ENCODE measurements around the gene KRT84.
"Not testable (repeated sequence)": the region's sequence is repeated elsewhere in the genome, so short reads cannot be mapped to it uniquely, and the experiment has no call there.

KRT84 gene

DNA sequence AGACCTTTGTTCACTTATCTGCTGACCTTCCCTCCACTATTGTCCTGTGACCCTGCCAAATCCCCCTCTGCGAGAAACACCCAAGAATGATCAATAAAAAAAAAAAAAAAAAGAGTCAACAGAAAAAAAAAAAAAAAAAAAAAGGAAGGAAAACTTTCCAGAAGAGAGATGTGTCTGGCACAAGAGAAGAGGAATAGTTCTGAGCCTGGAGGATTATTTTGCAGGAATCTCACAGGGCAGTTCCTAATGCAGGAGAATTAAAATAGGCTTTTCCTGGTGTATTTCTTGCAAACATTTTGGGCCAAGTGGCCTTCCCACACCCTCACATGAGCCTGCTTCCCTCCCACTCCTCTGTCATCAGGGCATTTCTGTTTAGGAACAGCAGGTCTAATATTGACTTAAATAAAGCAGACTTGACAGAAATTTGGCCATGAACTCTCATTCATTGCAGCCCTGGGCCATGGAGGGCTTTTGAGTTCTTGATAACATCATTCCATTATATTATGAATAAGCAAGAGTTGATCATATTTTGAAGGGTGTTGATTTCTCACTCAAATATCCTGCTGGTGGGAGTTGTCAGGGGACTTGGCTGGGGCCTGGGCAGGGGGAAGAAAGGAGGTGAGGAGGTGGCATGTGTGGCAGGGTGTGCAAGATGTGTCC lies 25.3 kb upstream of the KRT84 start:
- not testable (repeated sequence) for DNase-seq

- DNase-seq = no peak
Measured at GRCh38 chr12:52407918-52408317, 22.5 kb upstream of the KRT84 start.

- no peak for DNase-seq
Measured at GRCh38 chr12:52405922-52406385, 20.5 kb upstream of the KRT84 start, which contains the start of gene KRT82. KRT82 (minus strand) TSS chr12:52406335; CDS start chr12:52406277, 58 bp downstream.

GRCh38 chr12:52404951-52405350 lies 19.5 kb upstream of the KRT84 start:
- no peak for DNase-seq

- DNase-seq = no peak
Measured at GRCh38 chr12:52403561-52403960, 18.1 kb upstream of the KRT84 start.

DNA sequence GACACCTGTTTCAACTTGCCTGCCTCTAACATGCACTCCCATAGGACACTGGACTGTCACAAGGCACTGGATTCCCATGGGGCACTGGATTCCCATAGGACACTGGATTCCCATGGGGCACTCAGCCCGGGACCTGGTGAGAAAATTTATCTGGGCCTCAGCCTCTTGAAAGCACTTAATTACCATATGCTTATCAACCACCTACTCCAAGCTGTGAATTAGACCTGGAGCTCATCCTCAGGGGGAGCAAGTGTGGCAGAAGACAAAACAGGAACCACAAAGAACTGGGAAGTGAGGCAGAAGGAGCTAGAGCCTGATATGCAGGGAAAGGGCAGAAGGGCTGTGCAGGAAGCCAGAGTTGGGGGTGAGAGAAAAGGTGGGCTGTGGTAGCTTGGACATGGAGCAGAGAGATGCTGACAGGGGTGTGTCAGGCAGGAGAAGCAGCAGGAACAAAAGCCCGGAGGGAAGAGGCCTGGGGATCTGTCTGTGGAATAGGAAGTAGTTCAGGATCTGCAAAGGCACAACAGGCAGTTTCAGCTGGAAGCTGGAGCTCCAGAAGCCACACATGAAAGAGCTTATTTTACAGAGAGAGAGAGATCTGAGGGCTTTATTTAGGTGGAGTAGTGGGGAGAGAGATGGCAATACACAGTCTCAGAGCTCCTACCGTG lies 17.6 kb upstream of the KRT84 start:
- DNase-seq = no peak

DNA sequence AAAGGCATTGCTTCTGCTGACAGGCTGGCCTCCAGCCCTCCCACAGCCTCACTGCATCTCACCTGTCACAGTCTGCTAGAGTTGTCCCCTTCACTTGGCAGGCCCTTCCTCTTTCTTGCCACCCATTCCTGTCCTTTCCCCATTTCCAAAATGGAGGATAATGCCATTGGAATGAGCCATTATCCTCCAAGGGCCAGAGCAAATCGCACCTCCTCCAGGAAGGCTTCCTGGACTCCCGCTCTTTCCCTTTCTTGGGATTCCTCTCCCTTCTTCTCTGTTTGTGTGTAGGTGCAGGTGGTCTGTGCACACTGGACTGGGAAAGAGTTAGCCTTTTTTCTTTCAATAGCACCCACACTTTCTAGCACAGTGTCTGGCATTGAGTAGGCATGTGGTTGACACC lies 16.9 kb upstream of the KRT84 start:
- no peak for DNase-seq

DNA sequence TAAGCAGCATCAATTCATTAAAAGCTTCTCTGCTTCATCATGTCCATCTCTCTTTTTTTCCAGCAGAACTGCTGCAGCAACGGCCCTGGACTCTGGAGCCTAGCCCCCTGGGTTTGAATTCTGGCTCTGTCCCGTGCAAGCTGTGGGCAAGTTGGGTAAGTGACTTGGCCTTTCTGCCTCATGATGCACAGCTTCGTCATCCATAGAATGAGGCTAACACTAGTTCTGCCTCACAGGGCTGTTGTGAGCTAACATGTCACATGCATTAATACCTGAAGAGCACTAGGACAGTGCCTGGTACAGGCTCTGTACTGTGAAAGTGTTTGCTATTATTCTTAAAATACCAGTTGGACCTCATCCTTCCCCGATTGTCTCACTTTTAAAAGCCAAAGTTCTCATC lies 16.5 kb upstream of the KRT84 start:
- DNase-seq = no peak

DNA sequence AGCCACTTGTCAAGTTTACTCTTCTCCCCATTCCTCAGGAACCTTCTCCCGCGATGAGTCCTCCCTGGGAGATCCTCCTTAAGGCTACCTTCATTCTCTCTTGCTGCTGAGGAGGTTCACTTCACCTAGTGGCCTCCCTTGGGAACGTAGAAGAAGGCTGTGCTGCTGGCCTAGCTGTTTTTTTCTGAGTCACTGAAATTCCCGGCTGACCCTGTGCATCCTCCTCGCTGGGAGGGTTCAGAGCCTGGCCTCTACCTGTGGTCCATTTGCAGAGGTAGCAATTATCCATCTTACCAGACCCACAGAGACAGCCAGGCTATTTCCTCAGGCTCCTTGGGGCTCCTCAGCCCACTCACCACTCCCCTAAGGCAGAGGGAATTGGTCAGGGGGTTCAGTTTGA lies 16.1 kb upstream of the KRT84 start:
- DNase-seq = no peak

GRCh38 chr12:52400906-52401305 lies 15.5 kb upstream of the KRT84 start:
- DNase-seq = no peak

DNA sequence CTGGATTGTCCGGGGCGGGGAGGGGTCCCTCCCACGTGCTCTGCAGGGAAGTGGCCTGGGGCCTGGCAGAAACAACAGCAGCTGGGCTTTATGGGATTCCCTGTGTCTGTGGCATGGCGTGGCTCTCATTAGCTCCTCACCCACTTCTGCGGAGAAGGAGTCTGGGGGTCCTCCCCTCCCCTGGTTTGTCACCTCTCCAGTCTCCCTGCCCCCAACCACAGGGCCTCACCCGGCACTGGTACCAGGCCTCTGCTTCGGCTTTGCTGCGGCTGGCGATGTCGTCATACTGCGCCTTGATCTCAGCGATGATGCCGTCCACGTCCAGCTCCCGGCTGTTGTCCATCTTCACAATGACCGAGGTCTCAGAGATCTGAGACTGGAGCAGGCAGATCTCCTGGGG lies 14.3 kb upstream of the KRT84 start:
- DNase-seq = no peak

DNA sequence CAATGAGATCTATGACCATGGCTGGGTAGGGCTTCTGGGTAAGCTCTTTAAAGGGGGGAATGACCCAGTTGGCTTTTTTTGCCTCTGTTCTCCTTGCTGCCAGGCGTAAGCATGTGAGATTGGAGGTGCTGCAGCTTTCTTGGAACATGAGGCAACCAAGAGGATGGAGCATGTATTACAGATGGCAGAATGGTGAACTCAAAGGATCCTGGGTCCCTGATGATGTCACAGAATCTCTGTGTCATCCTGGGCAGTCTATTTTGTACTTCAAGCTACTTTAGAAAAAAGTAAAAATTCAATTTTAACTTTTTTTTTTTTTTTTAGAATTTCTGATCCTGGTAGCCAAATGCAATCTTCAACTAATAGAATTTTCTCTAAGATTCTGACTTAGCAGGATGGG lies 12.7 kb upstream of the KRT84 start:
- DNase-seq = no peak

DNA sequence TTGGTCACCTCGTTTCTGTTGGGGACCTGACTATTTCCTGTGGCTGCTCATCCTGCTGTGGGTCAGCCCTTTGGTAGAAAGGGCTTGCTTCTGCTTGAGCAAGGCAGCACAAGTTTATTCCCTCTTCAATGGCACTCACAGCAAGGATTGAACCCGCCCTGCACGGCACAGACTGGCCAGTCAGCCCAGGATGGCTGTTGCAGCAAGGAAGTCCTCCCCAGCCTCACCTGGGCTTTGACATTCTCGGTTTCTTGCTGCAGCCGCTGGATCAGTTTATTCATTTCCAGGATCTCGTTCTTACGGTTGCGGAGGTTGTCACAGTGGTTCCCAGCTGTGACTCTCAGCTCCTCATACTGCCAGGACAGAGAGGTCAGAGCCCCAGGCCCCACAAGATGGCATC lies 11.2 kb upstream of the KRT84 start:
- no peak for DNase-seq

DNA sequence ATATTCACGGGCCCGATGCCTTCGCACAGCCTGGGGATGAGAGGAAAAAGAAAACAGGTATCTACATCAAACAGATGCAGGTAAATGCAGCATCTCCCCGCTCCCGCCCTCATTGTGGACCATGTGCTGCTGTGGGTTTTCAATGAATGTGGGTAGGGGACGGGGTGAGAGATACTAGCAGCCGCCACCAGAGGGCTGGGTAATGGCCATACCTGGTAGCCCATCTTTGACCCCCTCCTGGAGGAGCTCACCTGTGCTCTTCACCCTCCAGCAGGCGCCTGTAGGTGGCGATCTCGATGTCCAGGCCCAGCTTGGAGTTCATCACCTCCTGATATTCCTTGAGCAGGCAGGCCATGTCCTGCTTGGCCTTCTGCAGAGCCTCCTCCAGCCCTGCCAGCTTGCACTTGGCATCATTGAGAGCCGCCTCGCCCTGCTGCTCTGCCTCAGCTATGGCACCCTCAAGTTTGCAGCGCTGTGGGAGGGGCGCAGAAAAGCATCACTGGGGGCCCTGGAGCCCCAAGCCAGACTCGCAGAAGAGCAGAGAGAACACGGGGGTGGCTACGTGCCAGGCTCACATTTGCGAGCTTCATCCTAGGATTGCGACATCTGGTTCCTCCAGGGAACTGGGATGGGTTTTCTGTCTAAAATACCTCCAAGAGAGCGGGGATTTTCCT lies 10.4 kb upstream of the KRT84 start:
- no peak for DNase-seq

GRCh38 chr12:52394836-52395405 lies 9.5 kb upstream of the KRT84 start:
- no peak for DNase-seq

DNA sequence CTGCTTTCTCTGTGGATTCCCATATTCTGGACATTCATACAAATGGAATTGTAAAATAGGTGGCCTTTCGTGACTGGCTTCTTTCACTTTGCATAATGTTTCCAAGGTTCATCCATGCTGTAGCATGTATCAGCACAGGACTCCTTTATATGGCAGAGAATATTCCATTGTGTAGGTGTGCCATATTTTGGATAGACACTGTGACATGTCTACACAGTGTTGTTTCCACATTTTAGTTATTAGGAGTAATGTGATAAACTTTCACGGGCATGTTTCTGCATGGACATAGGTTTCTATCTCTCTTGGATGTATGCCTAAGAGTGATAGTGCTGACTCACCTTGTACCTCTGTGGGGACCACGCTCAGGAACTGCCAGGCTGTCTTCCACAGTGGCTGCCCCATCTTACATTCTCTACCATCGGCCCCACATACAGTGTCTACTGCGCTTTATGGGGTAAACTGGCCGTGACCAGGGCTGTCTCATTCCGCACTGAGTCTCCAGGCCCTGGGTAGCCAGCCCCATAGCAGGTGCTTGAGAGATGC lies 7.1 kb upstream of the KRT84 start:
- DNase-seq = no peak

DNA sequence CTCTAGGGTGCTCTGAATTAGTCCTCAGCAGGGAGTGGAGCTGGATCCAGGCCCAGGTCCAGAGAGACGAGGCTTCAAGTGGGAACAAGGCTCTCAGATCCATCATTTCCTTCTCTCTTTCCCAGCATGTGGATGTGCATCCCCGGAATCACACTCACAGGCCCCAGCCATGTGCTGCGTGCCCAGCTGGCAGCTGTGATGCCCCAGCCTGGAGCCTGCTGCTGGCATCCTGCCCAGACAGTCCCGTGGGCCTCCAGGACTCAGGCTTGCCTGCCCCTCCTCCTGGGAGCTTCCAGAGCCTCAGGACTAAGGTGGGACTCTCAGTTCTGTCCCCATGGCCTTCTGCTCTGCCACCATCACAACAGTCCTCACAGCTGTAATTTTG lies 6.2 kb upstream of the KRT84 start:
- peak; percentile 55 for DNase-seq

GRCh38 chr12:52390739-52391617 lies 5.5 kb upstream of the KRT84 start:
- no peak for DNase-seq

DNA sequence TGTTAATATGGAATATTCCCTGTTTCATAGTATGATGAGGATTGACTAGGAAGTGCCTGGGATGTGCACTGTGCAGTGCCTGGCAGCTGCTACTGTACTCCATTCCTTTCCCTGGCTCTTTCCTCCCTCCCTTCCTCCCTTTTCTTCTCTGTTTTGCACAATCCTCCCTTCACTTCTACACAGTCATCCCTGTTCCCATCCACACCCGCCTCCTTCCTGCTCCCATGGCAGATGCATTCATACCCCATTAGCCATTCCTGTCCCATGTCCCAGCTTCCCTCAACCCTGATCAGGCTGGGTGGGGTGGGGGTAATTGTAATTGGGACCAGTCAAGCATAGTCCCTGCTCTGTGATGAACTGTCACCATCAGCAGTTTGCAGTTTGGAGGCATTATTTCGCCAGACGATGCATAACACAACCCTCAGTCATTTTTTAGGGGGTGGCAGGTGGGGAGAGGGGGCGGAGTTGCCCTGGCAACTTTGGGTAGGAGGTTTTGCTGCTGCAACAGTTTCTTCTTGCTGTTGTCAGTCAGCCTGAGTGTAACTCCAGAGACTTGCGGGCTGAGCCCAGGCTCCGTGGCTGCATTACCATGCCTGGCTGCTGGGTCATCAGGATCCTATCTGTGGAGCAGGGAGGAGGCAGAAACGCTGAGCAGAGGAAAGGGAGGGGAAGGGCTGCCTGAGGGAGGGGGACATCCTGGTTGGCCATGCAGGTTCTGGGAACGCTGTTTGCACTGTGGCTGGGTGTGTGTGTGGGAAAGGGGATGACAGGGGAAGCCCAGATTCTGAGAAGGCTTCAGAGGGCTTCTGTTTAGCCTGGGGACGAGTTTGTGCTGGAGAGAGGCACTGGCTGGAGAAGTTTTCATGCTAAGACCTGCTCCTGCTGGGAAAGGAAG lies 4.1 kb upstream of the KRT84 start:
- DNase-seq = no peak

- DNase-seq = no peak
Measured at GRCh38 chr12:52387859-52388258, 2.4 kb upstream of the KRT84 start.

DNA sequence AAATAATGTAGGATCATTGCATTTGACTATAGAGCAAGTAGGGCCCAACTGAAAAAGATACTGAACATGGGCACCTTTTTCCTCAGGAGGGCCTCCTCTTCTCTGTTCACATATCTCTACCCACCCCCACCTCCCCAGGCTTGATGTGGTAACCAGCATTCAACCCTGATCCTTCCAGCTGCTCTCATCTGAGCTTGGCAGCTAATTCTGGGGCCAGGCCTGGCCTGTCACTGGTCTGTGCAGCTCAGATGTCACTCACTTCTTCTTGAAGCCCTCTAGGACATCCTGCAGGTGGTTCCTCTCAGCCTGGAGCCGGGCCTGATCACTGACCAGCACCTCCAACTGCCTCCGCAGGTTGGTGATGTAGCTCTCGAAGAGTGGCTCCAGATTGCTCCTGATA lies 2.1 kb downstream of the KRT84 start:
- no peak for DNase-seq

Measured in left hindlimb (tissue), 1 donor.